ENCODE measurements around the gene SCARF2.

The SCARF2 gene

DNA sequence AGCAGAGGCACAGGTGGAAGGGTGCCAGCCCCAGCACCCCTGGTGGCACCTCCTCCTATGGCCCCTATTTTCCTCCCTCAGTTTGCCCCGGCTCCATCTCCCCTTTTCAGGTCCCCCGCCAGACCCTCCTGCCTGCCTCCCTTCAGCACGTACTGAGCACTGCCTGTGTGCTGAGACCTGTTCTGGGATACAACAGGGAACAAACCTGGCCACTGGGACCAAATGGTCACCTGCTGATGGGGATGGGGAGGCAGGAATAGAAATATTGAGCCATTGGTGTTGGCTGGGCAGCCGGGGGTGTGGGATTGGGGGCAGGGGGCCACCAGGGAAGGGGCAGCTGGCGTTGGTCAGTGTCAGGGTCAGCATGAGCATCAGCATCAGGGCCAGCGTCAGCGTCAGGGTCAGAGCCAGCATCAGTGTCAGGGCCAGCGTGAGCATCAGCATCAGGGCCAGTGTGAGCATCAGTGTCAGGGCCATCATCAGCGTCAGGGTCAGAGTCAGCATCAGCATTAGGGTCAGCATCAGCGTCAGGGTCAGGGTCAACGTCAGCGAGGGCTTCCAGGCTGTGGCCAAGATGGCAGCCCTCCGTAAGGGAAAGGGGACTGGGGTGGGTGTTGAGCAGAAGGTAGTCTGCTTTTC is 36.1 kb downstream of the SCARF2 start:
- in situ Hi-C loops (cut with MboI; ENCODE audit: low pct_unique_long_range_greater_than_20kb, low sequenced_read_pairs, unreplicated experiment) = no loop called here
- TF ChIP-seq, protein P1, sequence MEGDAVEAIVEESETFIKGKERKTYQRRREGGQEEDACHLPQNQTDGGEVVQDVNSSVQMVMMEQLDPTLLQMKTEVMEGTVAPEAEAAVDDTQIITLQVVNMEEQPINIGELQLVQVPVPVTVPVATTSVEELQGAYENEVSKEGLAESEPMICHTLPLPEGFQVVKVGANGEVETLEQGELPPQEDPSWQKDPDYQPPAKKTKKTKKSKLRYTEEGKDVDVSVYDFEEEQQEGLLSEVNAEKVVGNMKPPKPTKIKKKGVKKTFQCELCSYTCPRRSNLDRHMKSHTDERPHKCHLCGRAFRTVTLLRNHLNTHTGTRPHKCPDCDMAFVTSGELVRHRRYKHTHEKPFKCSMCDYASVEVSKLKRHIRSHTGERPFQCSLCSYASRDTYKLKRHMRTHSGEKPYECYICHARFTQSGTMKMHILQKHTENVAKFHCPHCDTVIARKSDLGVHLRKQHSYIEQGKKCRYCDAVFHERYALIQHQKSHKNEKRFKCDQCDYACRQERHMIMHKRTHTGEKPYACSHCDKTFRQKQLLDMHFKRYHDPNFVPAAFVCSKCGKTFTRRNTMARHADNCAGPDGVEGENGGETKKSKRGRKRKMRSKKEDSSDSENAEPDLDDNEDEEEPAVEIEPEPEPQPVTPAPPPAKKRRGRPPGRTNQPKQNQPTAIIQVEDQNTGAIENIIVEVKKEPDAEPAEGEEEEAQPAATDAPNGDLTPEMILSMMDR (IDR thresholded peaks at IDR 0.05; ENCODE audit: extremely low read depth, insufficient read depth, missing control alignments) = no peak
- no peak for DNase-seq (ENCODE audit: low spot score)

DNA sequence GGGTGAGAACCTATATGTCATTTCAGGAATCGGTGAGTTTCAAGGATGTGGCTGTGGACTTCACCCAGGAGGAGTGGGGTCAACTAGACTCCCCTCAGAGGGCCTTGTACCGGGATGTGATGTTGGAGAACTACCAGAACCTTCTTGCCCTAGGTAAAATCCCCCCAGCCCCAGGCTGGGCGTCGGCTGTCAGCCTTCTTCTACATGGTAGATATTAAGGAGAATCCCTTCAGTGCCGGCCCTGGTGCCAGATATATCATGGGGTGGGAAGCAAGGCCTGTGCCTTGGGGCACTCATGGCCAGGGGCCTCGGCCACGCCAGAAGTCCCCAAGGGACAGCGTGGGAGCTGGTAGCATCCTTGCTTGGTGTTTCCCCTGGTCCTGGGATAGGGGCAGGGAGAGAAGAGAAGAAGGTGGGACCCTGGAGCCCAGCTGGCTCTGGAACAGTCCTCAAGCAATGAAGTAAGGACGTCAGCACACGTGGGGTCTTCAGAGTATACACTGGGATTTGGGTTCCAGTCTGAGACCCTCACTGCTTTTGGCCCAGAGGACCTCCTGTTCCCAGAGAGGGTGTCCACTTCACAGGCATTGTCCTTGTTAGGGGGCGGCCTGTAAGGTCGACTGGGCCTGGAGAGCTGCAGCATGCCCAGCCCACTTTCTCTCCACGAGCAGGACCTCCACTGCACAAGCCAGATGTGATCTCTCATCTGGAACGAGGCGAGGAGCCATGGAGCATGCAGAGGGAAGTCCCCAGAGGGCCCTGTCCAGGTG is 36.8 kb downstream of the SCARF2 start:
- DNase-seq (ENCODE audit: low spot score) = no peak
- TF ChIP-seq, protein P1 (IDR thresholded peaks at IDR 0.05; ENCODE audit: extremely low read depth, insufficient read depth, missing control alignments) = no peak
- in situ Hi-C loops (cut with MboI; ENCODE audit: low pct_unique_long_range_greater_than_20kb, low sequenced_read_pairs, unreplicated experiment) = no loop called here

DNA sequence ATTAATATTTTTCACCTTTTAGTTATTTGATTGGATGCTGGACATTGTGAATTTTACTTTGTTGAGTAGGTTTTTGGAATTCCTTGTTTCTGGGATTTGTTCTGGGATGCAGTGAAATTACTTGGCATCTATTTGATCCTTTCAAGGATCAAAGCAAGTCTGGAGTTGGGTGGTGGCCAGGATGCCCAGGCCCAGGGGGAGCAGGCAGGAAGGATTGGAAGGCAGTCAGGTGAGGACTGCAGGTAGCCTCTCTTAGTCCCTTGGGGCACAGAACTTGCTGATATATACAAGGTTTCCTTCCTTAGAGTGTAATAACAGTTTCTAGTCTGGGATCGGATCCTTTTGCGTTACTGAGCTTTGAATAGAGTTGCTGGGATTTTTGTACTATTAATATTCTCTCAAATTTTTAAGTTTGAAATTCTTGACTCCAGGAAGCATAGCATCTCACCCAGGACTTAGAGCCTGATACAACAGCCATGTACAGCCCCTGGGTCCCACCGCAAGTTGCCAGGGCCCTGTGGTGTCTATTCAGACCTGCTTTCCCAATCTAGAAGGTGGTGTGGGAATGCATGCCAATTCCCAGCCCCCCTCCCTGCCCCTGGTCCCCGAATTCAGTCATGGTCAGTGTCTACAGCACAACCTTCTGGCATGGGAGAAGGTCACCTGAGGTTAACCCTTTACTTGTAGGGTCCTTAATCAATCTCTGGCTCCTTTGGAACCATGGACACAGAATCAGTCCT is 37.6 kb downstream of the SCARF2 start:
- no peak for DNase-seq (ENCODE audit: low spot score)
- TF ChIP-seq, protein P1 (IDR thresholded peaks at IDR 0.05; ENCODE audit: extremely low read depth, insufficient read depth, missing control alignments) = no peak
- in situ Hi-C loops (cut with MboI; ENCODE audit: low pct_unique_long_range_greater_than_20kb, low sequenced_read_pairs, unreplicated experiment) = no loop called here

DNA sequence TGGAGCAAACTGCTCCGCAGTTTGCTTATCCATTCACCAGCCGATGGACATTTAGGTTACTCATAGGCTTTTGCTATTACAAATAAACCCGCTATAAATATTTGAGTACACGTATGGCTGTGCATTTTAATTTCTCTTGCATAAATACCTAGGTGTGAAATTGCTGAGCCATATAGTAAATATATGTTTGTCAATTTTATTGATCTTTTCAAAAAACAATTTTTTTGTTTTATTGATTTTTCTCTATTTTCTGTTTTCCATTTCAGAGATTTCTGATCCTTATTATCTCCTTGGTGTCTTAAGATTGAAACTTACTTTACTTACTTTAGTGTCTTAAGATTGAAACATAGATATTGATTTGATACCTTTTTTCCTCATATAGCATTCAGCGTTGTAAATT is 39.2 kb downstream of the SCARF2 start:
- TF ChIP-seq, protein P1 (IDR thresholded peaks at IDR 0.05; ENCODE audit: extremely low read depth, insufficient read depth, missing control alignments) = no peak
- DNase-seq (ENCODE audit: low spot score) = no peak
- in situ Hi-C loops (cut with MboI; ENCODE audit: low pct_unique_long_range_greater_than_20kb, low sequenced_read_pairs, unreplicated experiment) = no loop called here

DNA sequence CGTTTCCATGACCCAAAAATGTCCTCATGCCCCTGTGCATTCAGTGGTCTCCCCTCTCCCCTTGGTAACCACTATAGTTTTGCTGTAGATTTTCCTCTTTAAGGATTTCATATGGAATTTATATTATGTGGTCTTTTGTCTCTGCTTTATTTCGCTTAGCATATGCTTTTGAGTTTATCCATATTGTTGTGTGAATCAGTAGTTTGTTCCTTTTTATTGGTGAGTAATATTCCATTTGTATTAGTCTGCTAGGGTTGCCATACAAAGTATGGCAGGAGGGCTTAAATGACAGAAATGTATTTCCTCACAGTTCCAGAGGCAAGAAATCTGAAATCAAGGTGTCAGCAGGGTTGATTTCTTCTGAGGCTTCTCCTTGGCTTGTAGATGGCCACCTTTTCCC is 40.1 kb downstream of the SCARF2 start:
- TF ChIP-seq, protein P1 (IDR thresholded peaks at IDR 0.05; ENCODE audit: extremely low read depth, insufficient read depth, missing control alignments) = no peak
- DNase-seq (ENCODE audit: low spot score) = no peak
- in situ Hi-C loops (cut with MboI; ENCODE audit: low pct_unique_long_range_greater_than_20kb, low sequenced_read_pairs, unreplicated experiment) = no loop called here

DNA sequence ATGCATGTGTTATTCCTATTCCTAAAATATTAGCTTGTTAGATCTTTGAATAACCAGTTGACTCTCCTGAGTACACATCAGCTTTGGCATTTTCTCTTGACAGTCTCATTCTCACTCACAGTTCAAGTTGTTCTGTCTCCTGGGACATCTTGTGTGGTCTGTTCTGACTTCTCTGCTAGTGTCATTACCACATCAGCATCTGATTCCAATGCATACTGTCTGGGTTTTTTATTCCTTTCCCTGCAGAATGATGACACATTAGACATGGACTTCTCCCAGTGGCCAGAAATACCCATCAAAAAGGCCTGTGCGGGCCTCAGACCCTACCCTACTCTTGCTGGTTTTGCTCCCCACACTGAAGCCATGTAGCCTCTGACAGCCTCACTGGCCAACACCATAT is 41.0 kb downstream of the SCARF2 start:
- in situ Hi-C loops (cut with MboI; ENCODE audit: low pct_unique_long_range_greater_than_20kb, low sequenced_read_pairs, unreplicated experiment) = no loop called here
- DNase-seq (ENCODE audit: low spot score) = no peak
- TF ChIP-seq, protein P1 (IDR thresholded peaks at IDR 0.05; ENCODE audit: extremely low read depth, insufficient read depth, missing control alignments) = no peak

All from GM13977 (cell line).